Eye (tissue), 1 donor: Measurements from ENCODE around the gene TMEM218.

ENCODE experiments used
- DNase-seq: peaks from one replicate; pipeline ENCODE4 v3.0.0-alpha.2; 2015

The TMEM218 gene

GRCh38 chr11:125111343-125112207 is at the start of gene TMEM218:
TMEM218 (minus strand) TSS chr11:125111626; CDS start chr11:125102241, 9,385 bp downstream.
- peak; percentile 99 for DNase-seq

GRCh38 chr11:125157953-125158680 is 46.7 kb upstream of the TMEM218 start:
- no peak for DNase-seq

- no peak for DNase-seq
Measured at GRCh38 chr11:125157118-125157733, 45.8 kb upstream of the TMEM218 start.

GRCh38 chr11:125156346-125157117 is 45.1 kb upstream of the TMEM218 start:
- DNase-seq: peak; percentile 66

GRCh38 chr11:125155767-125156166 is 44.3 kb upstream of the TMEM218 start:
- DNase-seq: no peak

GRCh38 chr11:125155100-125155444 is 43.6 kb upstream of the TMEM218 start:
- DNase-seq: no peak

GRCh38 chr11:125154378-125155099 is 43.1 kb upstream of the TMEM218 start:
- no peak for DNase-seq

- DNase-seq: no peak
Measured at GRCh38 chr11:125153837-125154236, 42.4 kb upstream of the TMEM218 start.

- DNase-seq: no peak
Measured at GRCh38 chr11:125148743-125149142, 37.3 kb upstream of the TMEM218 start.

GRCh38 chr11:125148011-125148410 is 36.6 kb upstream of the TMEM218 start:
- no peak for DNase-seq

GRCh38 chr11:125147280-125147679 is 35.9 kb upstream of the TMEM218 start:
- no peak for DNase-seq

GRCh38 chr11:125146232-125146631 is 34.8 kb upstream of the TMEM218 start:
- DNase-seq: no peak

GRCh38 chr11:125141686-125142535 is 30.5 kb upstream of the TMEM218 start:
- DNase-seq: peak; percentile 84

- no peak for DNase-seq
Measured at GRCh38 chr11:125141178-125141577, 29.8 kb upstream of the TMEM218 start.

GRCh38 chr11:125140233-125140632 is 28.8 kb upstream of the TMEM218 start:
- peak; percentile 60 for DNase-seq

- DNase-seq: no peak
Measured at GRCh38 chr11:125139778-125140177, 28.4 kb upstream of the TMEM218 start.

- no peak for DNase-seq
Measured at GRCh38 chr11:125138966-125139365, 27.5 kb upstream of the TMEM218 start.

GRCh38 chr11:125136001-125136400 is 24.6 kb upstream of the TMEM218 start:
- DNase-seq: no peak

GRCh38 chr11:125132596-125132995 is 21.2 kb upstream of the TMEM218 start:
- no peak for DNase-seq

GRCh38 chr11:125132071-125132470 is 20.6 kb upstream of the TMEM218 start:
- DNase-seq: no peak

- DNase-seq: peak; percentile 30
Measured at GRCh38 chr11:125129316-125129993, 18.0 kb upstream of the TMEM218 start.
